Stimulated activated CD8-positive, alpha-beta memory T cell treated with anti-CD3 and anti-CD28 coated beads, Interleukin-2, amount 100 ng/mL, for 48 hours (primary cell): ENCODE measurements around the gene F12.
"Not testable (repeated sequence)": the region's sequence is repeated elsewhere in the genome, so short reads cannot be mapped to it uniquely, and the experiment has no call there.

Experiments
- DNase-seq, 2 donors: peaks; one replicate each; pipeline ENCODE4 v3.0.0-alpha.2; 2020; ENCODE audit warnings: low read depth in 2 of 2

F12 gene

GRCh38 chr5:177369645-177370440 is 39.5 kb downstream of the F12 start:
- DNase-seq: no peak

GRCh38 chr5:177368869-177369644 is 40.3 kb downstream of the F12 start:
- DNase-seq: no peak

DNA sequence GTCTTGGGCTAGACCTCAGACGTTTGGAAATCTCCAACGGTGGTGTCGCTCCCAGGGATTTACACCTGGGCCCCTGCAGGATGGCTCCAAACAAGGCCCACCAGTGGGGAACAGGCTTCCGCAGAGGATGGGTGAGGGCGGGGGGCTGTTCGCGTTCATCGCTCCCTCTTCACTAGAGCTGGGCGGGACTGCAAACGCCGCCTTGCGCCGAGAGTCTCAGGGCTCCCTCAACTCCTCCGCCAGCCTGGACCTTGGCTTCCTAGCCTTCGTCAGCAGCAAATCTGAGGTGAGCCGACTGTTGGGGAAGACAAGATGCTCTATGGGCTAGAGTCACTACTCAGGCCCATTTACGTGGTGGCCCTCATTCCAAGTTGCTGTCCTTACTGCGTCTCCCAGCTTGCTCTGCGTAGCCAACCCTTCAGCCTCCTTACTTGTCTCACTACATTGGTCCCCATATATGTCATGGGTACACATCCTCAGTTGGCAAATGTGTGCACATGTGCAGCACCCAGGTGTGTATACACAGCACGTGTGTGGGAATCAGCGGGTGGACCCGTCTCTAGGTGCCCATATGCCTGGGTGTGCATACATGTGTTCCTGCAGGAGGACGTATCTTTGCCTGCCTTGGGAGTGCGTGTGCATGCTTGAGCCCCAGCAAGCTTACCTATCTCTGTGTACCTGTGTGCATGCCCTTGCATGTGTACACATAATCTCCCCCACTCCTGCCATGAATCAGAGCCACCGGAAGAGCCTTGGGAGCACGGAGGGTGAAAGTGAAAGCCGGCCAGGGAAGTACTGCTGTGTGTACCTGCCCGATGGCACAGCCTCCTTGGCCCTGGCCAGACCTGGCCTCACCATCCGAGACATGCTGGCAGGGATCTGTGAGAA is 41.1 kb downstream of the F12 start:
- no peak for DNase-seq

DNA sequence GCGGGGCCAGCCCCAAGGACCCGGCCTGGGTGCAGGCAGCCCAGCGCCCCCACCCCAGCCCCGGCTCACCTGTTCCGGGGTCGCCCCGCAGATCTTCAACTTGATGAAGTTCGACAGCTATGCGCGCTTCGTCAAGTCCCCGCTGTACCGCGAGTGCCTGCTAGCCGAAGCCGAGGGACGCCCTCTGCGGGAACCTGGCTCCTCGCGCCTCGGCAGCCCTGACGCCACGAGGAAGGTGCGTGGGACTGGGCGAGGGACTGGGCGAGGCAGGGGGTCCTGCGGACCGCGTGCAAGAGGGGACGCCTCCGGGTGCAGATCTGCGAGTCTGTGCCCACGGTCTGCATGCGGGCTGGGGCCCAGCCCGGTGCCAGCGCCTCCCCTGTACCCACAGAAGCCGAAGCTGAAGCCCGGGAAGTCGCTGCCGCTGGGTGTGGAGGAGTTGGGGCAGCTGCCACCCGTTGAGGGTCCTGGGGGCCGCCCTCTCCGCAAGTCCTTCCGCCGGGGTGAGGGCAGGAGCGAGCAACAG is 42.0 kb downstream of the F12 start:
- no peak for DNase-seq

GRCh38 chr5:177366528-177367322 is 42.6 kb downstream of the F12 start:
- no peak for DNase-seq

DNA sequence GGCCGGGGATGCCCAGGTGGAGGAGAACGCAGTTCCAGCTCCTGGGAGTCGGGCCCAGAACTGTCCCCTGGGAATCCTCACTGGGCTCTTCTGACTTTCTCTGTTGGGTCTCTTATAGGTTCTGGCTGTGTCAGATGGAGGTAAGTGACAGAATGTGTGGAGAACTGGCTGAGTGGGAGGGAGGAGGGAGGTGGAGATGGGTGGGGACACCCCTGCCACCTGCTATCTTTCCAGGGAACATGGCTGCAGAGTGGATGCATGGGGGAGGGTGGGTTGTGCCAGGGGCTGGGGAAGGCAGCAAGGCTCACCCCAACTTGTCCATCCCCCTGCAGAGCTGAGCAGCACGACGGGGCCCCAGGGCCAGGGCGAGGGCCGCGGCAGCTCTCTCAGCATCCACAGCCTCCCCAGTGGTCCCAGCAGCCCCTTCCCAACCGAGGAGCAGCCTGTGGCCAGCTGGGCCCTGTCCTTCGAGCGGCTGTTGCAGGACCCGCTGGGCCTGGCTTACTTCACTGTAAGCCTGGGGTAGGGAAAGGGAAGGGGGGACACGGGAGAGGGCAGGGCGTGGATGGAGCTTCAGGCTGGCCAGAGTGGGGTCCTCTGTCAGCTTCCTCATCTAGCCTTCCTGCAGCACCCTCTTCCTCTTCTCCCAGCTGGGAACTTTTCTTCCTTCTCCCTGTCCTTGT is 43.4 kb downstream of the F12 start:
- DNase-seq: no peak

DNA sequence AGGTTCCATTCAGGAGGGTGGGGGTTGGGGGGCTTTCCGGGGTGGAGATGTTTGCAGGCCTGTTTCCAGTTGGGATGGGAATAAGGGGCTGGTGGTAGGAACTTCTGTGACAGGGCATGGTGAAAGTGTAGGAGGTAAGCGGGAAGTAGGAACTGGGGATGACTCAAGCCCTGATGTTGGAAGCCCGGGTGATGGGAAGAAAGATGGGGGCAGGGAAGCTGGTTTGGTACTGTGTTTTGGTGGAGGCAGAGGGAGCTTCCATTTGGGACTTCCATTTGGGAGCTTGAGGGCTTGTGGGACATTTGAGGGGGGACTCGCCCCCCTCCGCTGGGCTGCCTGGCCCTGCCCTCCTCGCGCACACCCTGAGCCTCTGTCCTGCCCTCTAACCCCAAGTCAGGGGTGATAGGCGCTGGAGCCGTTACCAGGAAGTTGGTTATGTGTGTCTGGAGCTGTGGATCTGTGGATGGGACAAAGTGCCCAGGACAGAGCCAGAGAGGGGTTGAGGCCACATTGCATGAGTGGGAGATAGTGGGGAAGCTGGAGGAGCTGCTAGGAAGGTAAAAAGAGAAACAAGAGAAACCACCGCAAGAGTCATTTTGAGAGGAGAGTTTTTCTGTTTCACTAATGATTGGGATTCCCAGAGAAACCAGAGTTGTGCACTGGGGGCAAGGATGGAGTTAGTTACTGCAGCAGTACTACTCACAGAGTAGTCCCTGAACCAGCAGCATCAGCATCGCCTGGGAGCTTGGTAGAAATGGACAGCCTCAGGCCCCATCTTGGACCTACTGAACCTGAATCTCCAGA is 45.0 kb downstream of the F12 start:
- no peak for DNase-seq

DNA sequence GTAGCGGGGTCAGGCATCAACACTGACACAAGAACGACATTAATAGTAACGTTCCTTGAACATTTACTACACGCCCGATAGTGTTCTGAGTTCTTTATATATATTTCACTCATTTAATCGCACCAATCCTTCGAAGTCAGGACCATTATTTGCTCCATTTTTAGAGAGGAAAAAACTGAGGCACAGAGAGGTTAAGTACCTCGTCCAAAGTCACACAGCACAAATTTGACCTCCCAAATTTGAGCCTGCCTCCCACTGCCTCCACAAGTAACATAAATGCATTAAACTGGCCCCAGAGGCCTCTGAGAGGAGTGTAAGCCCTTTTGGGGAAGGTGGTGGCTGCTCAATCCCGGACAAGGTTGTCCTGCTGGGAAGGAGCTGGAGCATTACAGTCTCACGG is 45.8 kb downstream of the F12 start:
- no peak for DNase-seq

- DNase-seq: peak; percentile 55 to 60
Measured at GRCh38 chr5:177362610-177363507, 46.5 kb downstream of the F12 start.

DNA sequence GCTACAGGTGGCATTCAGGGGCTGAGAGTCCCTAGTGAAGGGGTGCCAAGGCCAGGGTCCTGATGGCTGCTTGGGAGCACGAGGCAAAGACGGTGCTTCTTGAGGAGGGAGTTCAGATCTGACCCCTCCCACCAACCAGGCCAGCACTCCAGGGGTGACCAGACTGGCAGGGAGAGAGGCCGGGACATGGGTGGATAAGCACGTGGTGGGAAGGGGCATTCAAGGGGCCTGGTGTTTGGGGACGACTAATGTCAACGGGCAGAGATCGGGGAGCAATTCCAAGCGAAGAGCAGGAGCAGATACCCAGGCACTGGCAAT is 47.1 kb downstream of the F12 start:
- DNase-seq: no peak

- no peak for DNase-seq
Measured at GRCh38 chr5:177361418-177362291, 47.7 kb downstream of the F12 start.

GRCh38 chr5:177360740-177361139 is 48.6 kb downstream of the F12 start:
- not testable (repeated sequence) for DNase-seq

- DNase-seq: no peak
Measured at GRCh38 chr5:177359860-177360259, 49.5 kb downstream of the F12 start.

DNA sequence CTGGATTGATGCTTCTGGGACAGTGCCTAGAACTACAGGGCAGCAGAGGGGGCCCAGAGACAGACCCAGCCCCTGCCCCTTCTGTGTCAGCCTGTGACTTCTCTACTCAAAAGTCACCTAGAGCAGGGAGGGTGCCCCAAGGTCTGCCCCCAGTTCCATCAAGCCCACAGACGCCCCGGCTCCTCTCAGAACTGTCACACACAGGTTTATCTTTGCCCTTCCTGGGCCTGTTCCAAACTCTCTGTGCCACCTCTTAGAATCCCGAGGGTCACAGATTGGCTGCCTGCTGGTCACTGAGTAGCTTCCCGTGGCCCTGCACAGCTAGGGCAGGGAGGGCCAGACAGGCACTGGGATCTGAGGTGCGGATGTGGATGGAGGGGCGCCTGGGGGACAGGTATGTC is 49.9 kb downstream of the F12 start:
- no peak for DNase-seq

DNA sequence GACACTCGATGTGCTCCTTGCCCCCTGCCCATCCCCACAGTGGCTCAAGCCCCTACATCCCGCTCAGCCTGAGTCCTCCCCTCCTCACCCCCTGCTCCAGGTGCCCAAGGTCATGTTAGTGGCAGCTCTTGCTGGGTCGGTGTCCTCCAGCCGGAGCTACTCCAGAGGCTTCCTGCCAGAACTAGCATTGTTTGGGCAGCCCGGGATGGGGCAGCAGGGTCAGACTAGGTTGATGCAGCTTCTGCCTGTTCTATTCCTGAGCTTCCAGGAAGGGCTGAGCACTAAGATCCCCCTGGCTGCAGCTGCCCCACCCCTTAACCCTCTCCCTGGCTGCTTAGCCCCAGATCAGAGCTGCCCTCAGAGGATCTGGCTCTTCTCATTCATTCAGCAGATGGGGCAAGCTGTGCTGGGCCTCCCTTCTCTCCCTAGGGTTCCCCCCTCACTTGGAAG is 51.0 kb downstream of the F12 start:
- DNase-seq: no peak

GRCh38 chr5:177357459-177358351 is 51.7 kb downstream of the F12 start, which contains the start of gene RGS14:
TSS of gene RGS14 (plus strand) at chr5:177357924. CDS start at chr5:177358025, 101 bp downstream.
- peak in 1 of 2 donors; percentile 35 for DNase-seq

DNA sequence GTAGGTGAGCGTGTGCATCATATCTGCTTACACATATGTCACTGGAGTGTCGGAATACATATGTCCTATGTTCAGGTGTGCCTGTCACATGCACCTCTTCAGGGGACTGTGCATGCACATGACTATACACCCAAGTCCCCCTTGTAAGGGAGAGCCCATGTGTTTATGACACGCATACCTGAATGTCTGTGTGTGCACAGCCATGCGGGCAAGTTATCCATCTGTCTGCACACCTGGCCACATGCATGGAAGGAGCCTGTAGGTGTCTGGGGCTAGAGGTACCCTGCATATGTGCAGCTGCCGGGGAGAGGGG is 52.3 kb downstream of the F12 start:
- no peak for DNase-seq
